ENCODE measurements around the gene VWA5A.
A peak's percentile ranks its signal among the peaks of the same experiment; 100 is the strongest.

VWA5A gene

GRCh38 chr11:124114942-124115781, at the start of gene VWA5A:
Gene VWA5A, plus strand, starts transcription at chr11:124115450. Its CDS starts 2,062 bp downstream, at chr11:124117512.
- TF ChIP-seq CTCF (IDR thresholded peaks at IDR 0.05; ENCODE audit: insufficient read depth, low read depth, low read length, missing control alignments): no peak
- peak; percentile 94 for DNase-seq (ENCODE audit: low read depth)
- H3K4me3 ChIP-seq (ENCODE audit: low read length): peak within 1 kb of the TSS; percentile 62

- H3K4me3 ChIP-seq (ENCODE audit: low read length): no peak overlapping the region
- no peak for TF ChIP-seq CTCF (IDR thresholded peaks at IDR 0.05; ENCODE audit: insufficient read depth, low read depth, low read length, missing control alignments)
- DNase-seq (ENCODE audit: low read depth): no peak
Measured at GRCh38 chr11:124068601-124069110, 46.6 kb upstream of the VWA5A start.

GRCh38 chr11:124069429-124070401, 45.5 kb upstream of the VWA5A start:
- DNase-seq (ENCODE audit: low read depth): peak; percentile 78
- H3K4me3 ChIP-seq (ENCODE audit: low read length): peak overlapping the region; percentile 32
- peak; percentile 81 for TF ChIP-seq CTCF (IDR thresholded peaks at IDR 0.05; ENCODE audit: insufficient read depth, low read depth, low read length, missing control alignments)

GRCh38 chr11:124070915-124071622, 44.2 kb upstream of the VWA5A start:
- H3K4me3 ChIP-seq (ENCODE audit: low read length): no peak overlapping the region
- DNase-seq (ENCODE audit: low read depth): peak; percentile 86
- peak; percentile 74 for TF ChIP-seq CTCF (IDR thresholded peaks at IDR 0.05; ENCODE audit: insufficient read depth, low read depth, low read length, missing control alignments)

- H3K4me3 ChIP-seq (ENCODE audit: low read length): peak overlapping the region; percentile 0
- no peak for TF ChIP-seq CTCF (IDR thresholded peaks at IDR 0.05; ENCODE audit: insufficient read depth, low read depth, low read length, missing control alignments)
- no peak for DNase-seq (ENCODE audit: low read depth)
Measured at GRCh38 chr11:124071623-124071948, 43.7 kb upstream of the VWA5A start.

GRCh38 chr11:124072147-124072546, 43.1 kb upstream of the VWA5A start:
- H3K4me3 ChIP-seq (ENCODE audit: low read length): no peak overlapping the region
- no peak for DNase-seq (ENCODE audit: low read depth)
- no peak for TF ChIP-seq CTCF (IDR thresholded peaks at IDR 0.05; ENCODE audit: insufficient read depth, low read depth, low read length, missing control alignments)

Measured in epithelial cell of esophagus (primary cell).